ENCODE data around the gene CYP8B1.

CYP8B1 gene

GRCh38 chr3:42864321-42864950 is 11.2 kb downstream of the CYP8B1 start:
- no peaks in the 10 kb centered on the region for H3K9me3 ChIP-seq
- intact Hi-C loops (cut with DNase I; ENCODE audit: low total_unique reads) = no loop called here
- DNase-seq = no peak
- H3K27me3 ChIP-seq = no peaks in the 10 kb centered on the region
- no peak overlapping the region for H3K4me3 ChIP-seq
- no peaks in the 10 kb centered on the region for H3K4me1 ChIP-seq
- TF ChIP-seq, protein P1, sequence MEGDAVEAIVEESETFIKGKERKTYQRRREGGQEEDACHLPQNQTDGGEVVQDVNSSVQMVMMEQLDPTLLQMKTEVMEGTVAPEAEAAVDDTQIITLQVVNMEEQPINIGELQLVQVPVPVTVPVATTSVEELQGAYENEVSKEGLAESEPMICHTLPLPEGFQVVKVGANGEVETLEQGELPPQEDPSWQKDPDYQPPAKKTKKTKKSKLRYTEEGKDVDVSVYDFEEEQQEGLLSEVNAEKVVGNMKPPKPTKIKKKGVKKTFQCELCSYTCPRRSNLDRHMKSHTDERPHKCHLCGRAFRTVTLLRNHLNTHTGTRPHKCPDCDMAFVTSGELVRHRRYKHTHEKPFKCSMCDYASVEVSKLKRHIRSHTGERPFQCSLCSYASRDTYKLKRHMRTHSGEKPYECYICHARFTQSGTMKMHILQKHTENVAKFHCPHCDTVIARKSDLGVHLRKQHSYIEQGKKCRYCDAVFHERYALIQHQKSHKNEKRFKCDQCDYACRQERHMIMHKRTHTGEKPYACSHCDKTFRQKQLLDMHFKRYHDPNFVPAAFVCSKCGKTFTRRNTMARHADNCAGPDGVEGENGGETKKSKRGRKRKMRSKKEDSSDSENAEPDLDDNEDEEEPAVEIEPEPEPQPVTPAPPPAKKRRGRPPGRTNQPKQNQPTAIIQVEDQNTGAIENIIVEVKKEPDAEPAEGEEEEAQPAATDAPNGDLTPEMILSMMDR (IDR thresholded peaks at IDR 0.05) = no peak
- H3K27ac ChIP-seq = no peak overlapping the region
- no peaks in the 10 kb centered on the region for H3K36me3 ChIP-seq

GRCh38 chr3:42856544-42856943 is 19.1 kb downstream of the CYP8B1 start:
- peaks cover 0 to 4% (median 0%) of the 10 kb centered on the region in 3 donors for H3K36me3 ChIP-seq
- H3K27me3 ChIP-seq = no peaks in the 10 kb centered on the region
- peaks cover 0 to 20% (median 16%) of the 10 kb centered on the region in 4 donors for H3K4me1 ChIP-seq
- H3K9me3 ChIP-seq = no peaks in the 10 kb centered on the region
- H3K4me3 ChIP-seq = no peak overlapping the region
- no peak overlapping the region for H3K27ac ChIP-seq
- TF ChIP-seq, protein P1 (IDR thresholded peaks at IDR 0.05) = no peak
- no peak for DNase-seq
- intact Hi-C loops (cut with DNase I; ENCODE audit: low total_unique reads) = no loop called here

DNA sequence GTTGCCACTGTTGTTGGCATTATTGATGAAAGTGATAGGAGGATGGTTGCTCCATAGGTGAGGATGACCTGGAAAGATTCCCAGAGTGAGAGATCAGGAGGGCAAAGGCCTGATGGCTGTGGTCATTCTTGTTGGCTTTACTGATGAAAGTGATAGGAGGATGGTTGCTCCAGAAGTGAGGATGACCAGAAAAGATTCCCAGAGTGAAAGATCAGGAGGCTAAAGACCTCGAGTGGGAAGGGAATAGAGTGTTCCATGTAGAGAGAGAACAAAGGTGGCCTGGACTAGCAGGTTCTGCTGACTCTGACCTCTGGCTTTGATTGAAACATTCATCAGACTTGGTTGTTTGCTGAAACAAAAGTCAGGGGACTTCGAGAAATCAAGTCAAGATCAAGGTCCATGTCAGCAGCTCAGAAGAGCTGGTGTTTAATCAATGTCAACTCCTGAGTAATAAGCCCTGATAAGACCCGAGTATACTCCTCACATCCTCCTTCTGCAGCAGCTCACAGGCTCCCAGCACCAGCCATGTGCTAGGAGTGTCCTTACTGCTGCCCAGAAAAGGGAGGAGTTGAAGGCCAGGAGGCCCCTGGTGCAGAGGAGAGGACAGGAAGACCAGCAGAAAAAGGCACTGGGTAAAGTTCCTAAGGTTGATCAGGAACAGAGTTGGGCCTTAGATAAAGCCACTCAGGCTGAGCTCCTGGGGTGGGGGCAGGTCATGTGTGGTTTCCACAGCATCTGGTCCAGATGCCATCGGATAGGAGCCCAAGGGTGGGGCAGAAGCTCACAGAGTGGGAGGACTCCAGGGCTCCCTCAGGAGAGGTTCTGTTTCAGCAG is 19.9 kb downstream of the CYP8B1 start:
- H3K36me3 ChIP-seq = peaks cover 0 to 4% (median 0%) of the 10 kb centered on the region in 3 donors
- intact Hi-C loops (cut with DNase I; ENCODE audit: low total_unique reads) = no loop called here
- H3K27me3 ChIP-seq = no peaks in the 10 kb centered on the region
- no peak for DNase-seq
- no peaks in the 10 kb centered on the region for H3K9me3 ChIP-seq
- no peak overlapping the region for H3K27ac ChIP-seq
- H3K4me1 ChIP-seq = peaks cover 0 to 28% (median 23%) of the 10 kb centered on the region in 4 donors
- no peak overlapping the region for H3K4me3 ChIP-seq
- TF ChIP-seq, protein P1 (IDR thresholded peaks at IDR 0.05) = no peak

- H3K4me1 ChIP-seq = peaks cover 0 to 34% (median 23%) of the 10 kb centered on the region in 4 donors
- no peak for DNase-seq
- no peak overlapping the region for H3K4me3 ChIP-seq
- intact Hi-C loops (cut with DNase I; ENCODE audit: low total_unique reads) = no loop called here
- TF ChIP-seq, protein P1 (IDR thresholded peaks at IDR 0.05) = no peak
- H3K9me3 ChIP-seq = no peaks in the 10 kb centered on the region
- no peaks in the 10 kb centered on the region for H3K27me3 ChIP-seq
- H3K27ac ChIP-seq = no peak overlapping the region
- H3K36me3 ChIP-seq = peaks cover 0 to 4% (median 0%) of the 10 kb centered on the region in 3 donors
Observed at GRCh38 chr3:42855219-42855546, 20.5 kb downstream of the CYP8B1 start.

DNA sequence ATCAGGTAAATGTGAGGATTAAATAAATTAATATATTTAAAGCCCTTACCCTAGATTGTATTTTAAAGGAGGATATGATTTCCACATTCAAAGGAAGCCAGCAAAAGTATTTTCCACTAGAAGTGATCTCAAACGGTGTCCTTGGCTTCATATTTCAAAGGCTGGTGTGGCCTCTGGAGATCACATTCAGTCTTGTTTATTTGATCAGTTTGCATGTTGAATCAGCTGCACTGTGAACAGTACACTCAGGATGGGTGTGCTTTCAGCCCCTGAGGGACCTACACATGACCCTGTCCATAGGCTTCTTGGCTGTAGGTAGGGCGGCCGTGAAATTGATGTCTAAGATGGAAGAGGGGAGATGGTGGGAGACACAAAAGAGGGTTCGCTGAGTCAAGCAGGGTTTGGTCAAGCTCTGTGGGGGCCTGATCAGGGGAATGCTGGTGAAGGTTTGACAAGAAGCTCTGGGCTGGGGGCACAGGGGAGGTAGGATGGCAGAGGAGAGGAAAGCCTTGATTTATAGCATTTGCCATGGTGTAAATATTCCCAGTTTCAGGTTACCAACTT is 21.9 kb downstream of the CYP8B1 start:
- Histone ChIP-seq H3K36me3 (peaks cover 0 to 4% (median 0%) of the 10 kb centered on the region in 3 donors), H3K4me1 (peaks cover 0 to 34% (median 23%) of the 10 kb centered on the region in 4 donors), H3K27me3 (no peaks in the 10 kb centered on the region), H3K9me3 (no peaks in the 10 kb centered on the region), H3K27ac (no peak overlapping the region), H3K4me3 (no peak overlapping the region)
- TF ChIP-seq, protein P1 (IDR thresholded peaks at IDR 0.05) = no peak
- DNase-seq = no peak
- intact Hi-C loops (cut with DNase I; ENCODE audit: low total_unique reads) = no loop called here
